GM21381 (cell line): Measurements from ENCODE around the gene SLC38A9.
"Not testable (repeated sequence)": the region's sequence is repeated elsewhere in the genome, so short reads cannot be mapped to it uniquely, and the experiment has no call there.

ENCODE experiments used
- ATAC-seq: cut with Tn5 transposase; IDR thresholded peaks from one replicate; pipeline ENCODE4 v1.9.1; 2021; ENCODE audit warnings: mild to moderate bottlenecking, moderate library complexity; ENCODE audit not compliant: unreplicated experiment

Gene SLC38A9

DNA sequence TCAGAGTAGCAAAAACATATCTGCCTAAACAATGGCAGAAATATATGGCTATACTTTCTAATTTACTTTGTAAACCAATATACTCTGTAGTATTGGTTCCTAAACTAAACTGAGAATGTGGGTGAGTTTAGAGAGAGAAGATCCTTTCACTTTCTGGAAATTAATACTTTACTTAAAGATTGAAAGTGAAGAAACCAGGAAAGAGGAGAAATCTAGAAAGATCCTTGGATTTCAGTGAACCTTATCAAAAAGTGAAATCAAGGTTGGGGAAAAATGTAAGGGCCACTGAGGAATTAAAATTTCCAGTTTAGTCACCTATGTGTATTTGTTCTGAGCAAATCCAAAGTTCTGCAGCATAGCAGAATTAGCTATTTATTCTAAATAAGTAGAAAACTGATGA is 5.9 kb downstream of the SLC38A9 start:
- no peak for ATAC-seq

DNA sequence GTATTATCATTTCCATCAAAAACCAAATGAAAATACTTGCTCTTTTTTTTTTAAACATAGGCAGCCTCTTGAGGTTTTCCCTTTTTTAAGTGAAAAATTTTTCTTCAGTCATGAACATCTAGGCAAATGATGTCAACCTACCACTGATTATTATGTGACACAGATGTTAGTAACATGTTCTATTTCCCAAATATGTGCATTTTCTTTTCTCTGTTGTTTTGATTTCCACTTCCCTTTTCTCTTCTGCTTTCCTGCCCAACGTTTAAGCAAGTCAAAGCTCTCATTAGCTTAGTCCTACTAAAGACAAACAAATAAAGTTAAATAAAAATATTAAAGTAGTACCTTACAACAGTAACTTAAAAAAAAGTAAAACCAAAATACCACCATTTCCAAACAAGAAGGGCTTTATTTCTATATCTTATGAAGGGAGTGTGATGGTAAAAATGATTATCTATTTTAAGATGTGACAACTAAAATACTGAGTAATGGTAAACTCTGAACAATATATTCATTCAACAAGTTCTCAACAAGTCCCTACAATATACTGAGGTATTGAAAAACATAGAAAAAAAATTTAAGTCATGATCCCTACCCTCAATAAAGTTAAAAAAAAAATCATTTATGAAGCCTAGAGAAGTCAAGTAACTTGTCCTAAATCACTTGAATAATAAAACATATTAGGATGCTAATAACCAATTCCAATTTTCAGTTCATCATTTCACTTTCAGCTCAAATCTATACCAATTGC is 9.4 kb downstream of the SLC38A9 start:
- no peak for ATAC-seq

DNA sequence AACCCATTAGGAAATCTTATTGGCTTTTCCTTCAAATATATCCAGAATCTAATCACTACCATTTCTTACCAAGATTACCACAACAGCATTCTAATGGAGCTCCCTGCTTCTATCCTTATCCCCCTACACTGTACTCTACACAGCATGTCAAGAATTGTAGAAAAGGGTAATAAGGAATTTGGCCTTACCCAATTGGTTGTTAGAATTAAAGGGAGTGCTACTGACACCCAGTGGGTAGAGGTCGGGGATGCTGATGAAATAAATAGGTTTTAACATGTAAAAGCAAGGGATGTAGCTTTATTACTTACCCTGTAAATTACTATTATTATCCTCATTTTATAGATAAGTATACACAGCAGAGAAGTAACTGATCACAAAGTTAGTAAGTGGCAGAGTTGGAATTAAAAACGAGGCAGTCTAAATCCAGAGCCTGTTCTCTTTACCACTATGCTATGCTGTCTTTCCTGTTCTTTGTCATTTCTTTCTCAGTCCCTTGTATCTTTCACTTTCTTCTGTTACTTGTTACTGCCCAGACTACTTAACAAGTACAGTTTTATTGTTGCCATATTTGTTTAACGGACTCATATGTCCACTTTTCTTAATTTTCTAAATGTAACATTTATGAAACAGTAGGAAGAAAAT is 10.5 kb downstream of the SLC38A9 start:
- no peak for ATAC-seq

DNA sequence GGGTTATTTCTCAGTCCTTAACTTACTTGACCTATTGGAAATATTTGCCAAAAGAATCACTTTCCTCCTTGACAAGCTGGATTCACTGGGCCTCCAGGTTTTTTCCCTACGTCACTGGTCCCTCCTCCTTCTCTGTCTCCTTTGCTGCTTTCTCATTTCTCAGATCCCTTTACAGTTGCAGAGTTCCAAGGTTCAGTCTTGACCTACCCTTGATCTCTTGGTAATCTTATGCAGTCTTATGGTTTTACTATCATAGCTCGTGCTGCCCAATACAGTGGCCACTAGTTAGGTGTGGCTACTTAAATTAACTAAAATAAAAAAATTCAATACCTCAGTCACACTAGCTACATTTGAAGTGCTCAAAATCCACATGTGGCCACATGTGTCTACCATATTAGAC is 11.4 kb downstream of the SLC38A9 start:
- ATAC-seq, result no peak

DNA sequence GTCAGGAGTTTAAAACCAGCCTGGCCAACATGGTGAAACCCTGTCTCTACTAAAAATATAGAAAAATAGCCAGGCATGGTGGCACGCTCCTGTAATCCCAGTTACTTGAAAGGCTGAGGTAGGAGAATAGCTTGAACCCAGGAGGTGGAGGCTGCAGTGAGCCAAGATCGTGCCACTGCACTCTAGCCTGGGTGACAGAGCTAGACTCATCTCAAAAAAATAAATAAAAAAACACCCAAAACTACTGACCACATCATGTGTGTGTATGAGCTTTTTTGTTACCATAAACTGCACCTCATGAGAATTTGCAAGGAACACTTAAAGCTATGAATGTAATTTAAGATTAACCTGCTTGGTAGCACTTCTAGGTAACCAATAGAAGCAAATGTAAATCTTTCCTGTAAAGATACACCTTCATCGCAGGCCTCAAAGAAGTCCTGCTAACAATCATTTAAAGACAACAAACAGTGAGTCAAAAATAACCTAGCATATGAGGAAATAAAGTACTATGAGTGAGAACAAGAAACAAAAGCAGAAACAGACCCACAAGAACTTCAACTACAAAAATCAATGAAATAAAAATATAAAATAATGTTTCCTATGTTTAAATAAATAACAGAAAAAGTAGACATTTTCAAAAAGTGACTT is 13.0 kb downstream of the SLC38A9 start:
- no peak for ATAC-seq

DNA sequence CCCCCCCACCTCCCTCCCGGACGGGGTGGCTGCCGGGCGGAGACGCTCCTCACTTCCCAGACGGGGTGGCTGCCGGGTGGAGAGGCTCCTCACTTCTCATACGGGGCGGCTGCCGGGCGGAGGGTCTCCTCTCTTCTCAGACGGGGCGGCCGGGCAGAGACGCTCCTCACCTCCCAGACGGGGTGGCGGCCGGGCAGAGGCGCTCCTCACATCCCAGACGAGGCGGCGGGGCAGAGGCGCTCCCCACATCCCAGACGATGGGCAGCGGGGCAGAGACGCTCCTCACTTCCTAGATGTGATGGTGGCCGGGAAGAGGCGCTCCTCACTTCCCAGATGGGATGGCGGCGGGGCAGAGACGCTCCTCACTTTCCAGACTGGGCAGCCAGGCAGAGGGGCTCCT is 15.4 kb downstream of the SLC38A9 start:
- not testable (repeated sequence) for ATAC-seq

DNA sequence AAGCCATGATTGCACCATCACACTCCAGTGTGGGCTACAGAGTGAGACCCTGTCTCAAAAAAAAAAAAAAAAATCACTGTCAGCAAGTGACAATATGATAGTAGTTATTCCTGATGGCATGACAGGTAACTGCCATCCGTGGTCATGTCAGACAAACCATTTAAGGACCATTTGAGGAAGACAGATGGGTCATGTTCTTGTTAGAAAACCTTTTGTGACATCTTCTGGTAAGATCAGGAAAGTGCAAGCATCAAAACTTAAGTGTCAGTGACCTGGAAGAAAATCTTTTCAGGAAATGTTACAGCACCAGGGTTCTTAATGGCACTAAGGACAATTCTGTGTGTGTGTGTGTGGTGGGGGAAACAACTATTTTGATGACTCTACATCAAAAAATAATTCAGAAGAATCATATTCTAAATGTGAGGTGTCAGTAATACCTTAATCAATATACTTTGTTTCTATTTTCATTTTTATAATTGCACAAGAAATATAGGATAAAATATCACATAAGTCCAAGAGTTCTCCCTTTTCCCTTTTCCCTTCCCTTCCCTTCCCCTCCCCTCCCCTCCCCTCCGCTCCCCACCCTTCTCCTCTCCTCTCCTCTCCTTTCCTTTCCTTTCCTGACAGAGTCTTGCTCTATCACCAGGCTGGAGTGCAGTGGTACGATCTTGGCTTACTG is 17.8 kb downstream of the SLC38A9 start:
- no peak for ATAC-seq

DNA sequence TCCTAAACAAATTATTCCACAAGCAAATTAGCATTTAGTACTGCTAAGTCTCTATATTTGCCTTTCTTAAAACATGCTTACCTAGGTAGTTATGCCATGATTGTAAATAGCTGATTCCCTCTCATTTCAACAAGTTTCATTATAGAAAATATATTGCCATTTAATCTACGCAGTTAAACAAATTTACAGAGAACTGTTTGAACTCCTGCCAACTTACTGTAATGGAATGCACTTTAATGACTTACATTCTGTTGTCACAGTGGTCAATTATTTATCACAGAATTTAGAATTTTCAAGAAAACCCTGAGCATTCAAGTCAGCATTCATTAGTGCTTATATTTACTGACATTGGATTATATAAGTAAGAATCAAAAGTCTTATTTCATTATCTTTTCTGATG is 19.6 kb downstream of the SLC38A9 start:
- no peak for ATAC-seq

DNA sequence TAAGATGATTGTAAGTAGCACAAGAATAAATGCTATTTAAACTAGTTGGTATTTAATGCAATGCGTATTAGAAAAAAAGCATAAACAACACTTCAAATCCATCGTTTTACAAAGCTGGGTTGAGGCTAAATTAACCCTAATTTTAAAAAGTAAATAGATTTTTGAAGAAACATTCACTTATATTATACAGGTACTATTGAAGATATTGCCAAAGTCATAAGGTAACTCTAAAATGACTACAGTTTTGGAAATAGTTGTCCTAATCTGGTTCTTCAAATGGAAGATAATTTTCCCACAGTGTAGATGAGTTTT is 20.1 kb downstream of the SLC38A9 start:
- no peak for ATAC-seq

DNA sequence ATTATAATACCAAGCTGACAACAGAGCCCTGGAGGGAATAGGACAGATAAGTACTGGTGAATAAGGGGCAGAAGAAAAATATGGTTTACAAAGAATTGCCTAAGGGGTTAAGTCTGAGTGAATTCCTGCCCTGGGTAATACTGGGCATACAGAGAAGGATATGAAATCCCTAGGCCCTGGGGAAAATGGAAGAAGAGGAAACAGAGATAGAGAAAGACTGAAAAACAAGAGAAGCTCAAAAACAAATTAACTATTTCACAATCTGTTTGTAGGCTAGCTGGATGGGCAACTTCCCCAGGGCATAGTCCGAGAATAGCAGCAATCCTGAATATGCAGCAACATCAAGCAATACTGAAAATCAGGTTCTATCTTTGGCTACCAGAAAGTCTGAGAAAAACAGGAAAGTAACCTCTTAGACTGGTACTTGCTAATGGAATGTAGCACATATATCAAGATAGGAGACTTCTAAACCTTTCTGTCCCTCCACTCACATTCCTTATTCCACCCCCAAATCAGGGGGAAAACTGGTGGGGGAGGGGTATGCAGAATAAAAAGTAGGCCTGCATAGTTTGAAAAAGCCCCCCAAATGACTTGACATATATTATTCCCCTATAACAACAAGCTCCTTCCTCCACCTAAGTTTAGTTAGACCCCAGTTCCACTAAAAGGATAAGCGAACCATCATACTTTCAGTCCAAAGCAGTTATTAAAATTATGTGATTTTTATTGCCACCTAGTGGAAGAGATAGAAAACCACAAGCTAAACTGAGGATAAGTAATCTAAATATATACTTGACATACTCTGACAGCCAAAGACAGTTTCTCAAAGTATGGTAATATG is 20.6 kb downstream of the SLC38A9 start:
- ATAC-seq, result no peak

DNA sequence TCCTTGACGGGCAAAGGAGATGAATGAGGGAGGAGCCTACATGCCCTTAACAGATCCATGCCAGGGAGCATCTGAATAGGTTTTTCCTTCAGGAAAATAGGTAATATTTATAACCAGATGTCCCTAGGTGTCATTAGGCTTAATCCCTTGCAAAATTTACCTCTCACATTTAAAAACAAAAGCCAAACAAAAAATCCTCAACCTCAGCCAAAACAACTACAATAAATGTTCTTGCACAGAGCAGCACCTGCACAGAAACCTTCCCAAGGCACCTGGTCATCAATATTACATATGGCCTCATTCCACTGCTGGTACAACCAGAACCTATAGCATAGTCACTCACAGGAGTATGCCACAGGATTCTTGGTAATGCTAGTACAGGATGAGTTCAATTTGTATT is 30.1 kb downstream of the SLC38A9 start:
- ATAC-seq, result no peak

DNA sequence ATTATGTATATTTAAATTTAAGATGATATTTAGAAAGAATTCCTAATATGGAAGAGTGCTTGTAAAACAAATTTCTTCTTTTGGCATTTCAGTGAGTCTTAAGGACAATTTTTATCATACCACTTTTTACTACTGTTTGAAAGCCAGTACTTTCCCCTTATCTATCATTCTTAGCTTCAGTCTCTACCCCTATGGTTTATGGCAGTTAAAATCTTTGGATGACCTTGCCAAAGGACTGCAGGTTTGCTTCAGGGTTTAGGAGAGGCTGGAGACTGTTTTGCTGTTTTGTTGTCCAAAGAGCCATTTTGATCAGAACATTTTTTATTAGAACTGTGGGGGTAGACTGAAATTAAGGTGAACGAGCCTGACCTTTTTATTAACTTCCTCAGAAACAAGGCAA is 30.8 kb downstream of the SLC38A9 start:
- ATAC-seq, result no peak

DNA sequence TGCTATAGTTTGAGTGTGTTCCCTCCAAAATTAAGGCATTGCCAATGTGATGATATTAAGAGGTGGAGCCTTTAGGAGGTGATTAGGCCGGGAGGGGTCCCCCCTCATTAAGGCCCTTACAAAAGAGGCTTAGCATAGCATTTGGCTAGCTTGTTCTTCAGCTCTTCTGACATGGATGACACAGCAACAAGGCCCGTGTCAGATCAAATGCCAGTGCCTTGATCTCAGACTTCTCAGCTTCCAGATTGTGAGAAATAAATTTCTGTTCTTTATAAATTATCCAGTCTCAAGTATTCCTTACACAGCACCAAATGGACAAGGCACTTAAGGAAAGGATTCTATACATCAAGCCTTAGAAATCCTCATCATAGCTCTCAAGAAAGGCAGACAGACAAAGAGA is 31.8 kb downstream of the SLC38A9 start:
- ATAC-seq, result no peak

DNA sequence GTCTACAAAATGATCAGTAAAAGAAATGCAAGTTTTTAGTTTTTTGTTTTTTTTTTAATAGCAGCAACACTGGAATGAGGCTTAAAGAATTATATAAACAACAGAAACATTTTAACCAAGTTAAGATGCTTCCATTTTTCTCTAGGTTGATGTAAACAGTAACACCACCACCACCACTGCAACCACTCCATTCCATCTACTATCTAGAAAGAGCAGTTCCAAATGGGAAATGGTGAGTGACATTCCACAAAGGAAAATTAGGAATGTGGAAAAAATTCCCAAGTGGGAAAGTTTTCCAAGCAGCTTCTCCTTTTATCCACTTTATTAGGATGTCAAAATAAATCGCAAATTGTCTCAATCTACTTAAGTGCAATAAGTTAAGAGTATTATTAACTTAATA is 32.6 kb downstream of the SLC38A9 start:
- no peak for ATAC-seq

DNA sequence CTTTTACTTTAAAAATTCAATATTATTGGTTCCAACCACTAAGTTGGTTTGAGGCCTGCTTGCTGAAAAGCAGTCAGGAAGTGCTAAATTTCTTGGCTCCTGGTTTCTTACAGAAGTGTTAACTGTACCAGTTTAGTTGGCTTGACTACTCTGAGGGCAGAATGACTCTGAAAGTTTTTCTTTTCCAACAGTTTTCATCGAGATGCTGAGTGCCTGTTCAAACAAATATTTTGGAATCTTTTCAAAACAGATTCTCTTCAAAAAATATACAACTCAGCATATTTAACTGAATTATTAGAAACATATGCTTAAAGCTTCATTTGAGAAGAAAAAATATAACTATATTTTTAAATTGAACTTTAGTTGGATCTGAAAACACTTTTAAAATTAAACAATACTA is 37.0 kb downstream of the SLC38A9 start:
- ATAC-seq, result no peak

DNA sequence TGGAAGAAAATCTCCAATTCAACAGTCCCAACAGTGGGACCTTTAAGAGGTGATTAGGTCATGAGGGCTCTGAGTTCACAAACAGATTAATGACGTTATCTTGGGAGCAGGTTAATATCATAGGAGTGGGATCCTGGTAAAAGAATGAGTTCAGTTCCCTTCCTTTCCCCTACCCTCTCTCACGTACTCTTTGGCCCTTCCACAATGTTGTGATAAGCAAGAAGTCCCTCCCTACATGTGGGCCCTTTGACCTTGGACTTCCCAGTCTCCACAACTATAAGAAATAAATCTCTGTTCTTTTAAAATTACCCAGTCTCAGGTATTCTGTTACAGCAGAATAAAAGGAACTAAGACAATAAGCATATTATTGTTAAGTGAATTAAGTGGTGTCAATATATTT is 37.8 kb downstream of the SLC38A9 start:
- no peak for ATAC-seq

DNA sequence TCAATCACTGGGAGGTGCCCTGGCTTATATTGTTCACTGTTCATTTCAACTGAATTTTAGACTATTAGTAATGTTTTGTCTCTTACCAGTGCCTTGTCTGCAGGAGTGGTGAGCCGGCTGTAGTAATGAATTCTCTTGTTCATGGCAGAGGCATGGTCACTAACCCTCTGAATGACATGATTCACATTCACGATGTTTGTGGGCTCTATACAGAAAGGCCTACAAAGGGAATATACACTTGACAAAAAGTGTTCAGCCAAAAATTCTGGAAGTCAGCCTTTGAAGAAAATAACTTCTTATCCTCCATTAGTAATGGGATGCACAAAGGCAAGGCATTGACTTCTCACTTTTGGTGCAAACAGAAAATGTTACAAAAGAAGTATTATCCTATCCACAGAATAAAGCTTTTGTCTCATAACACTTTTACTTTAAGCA is 39.6 kb downstream of the SLC38A9 start:
- no peak for ATAC-seq

DNA sequence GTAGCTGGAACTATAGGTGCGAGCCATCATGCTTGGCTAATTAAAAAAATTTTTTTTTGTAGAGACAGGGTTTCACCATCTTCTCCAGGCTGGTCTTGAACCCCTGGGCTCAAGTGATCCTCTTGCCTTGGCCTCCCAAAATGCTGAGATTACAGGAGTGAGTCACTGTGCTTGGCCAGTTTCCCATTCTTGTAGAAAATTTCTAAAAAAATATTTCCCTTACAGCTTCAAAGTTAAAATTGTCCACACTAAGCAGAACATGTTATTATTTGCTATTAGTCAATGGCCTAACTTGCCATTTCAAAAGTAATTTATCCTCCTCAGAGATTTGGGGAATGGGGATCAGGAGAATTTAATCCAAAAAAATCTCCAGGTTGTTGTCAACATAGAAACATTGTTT is 40.1 kb downstream of the SLC38A9 start:
- no peak for ATAC-seq

DNA sequence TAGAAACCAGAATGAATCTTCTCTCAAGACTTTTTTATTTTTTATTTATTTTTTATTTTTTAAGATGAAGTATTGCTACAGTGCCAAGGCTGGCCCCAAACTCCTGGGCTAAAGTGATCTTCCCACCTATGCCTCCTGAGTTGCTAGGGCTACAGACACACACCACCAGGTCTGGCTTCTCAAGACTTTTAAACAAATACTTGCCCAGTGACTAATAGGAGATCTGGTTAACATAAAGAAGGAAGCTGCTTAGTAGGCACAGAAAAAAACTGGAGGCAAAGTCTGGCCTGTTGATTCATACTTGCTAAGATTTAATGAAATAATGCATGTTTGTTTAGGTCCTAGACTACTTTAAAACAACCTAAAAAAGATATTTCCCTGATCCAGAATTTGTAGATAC is 43.8 kb downstream of the SLC38A9 start:
- ATAC-seq, result no peak

DNA sequence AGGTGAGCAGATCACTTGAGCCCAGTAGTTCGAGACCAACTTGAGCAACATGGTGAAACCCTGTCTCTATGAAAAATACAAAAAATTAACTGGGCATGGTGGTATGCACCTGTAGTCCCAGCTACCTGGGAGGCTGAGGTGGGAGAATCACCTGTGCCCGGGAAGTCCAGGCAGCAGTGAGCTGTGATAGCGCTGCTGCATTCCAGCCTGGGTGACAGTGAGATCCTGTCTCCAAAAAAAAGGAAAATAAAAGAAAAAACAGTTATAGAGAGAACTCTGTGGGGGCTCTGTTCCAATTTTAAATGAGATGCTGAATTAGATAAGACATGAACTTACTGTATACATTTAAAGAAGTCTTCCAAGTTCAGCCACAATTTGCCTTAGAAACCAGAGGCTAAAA is 44.2 kb downstream of the SLC38A9 start:
- ATAC-seq, result no peak

DNA sequence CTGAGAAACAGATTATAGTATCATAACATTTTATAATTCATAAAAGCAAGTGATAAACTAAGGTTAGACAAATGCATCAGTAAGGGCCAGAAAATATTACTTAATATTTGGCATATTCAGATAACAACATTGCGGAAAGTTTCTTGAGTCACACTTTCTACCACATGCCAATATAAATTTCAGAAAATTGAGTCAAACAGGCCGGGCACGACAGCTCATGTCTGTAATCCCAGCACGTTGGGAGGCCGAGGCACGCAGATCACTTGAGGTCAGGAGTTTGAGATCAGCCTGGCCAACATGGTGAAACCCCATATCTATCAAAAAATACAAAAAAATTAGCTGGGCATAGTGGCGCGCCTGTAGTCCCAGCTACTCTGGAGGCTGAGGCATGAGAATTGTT is 47.1 kb downstream of the SLC38A9 start:
- no peak for ATAC-seq
